Islet precursor cell (in vitro differentiated cells): ENCODE data around the gene UQCR10.

ENCODE experiments used
- DNase-seq: peaks from one replicate; pipeline ENCODE4 v3.0.0-alpha.2; 2018

Gene UQCR10

DNA sequence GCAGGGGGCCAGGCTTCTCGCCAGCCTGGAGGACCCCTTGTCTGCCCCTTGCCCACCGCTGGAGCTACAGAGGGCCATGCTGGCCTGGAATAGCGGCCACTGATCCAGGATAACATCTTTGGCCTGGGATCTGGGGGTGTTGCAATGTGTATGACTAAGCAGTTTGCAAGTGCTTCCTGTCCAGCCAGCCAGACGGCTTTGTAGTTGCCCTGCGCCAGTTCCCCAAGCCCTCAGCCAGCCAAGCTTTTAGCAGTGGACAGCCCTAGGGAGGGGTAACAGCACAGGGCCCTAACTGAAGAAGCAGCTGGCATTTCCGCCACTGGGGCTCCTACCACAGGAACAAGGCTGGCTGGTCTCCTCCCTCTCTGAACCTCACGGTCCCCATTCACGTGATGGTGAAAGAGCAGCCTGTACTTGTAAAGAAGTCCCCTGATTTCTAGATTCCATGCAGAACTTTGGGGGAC, 32.1 kb downstream of the UQCR10 start:
- DNase-seq = peak; percentile 95

- DNase-seq = no peak
These were observed 34.0 kb downstream of the UQCR10 start for GRCh38 chr22:29801153-29801552.

GRCh38 chr22:29801796-29802195, 34.6 kb downstream of the UQCR10 start:
- no peak for DNase-seq

- DNase-seq = no peak
These were observed 36.0 kb downstream of the UQCR10 start for GRCh38 chr22:29803190-29803589.

GRCh38 chr22:29804985-29805384, 37.8 kb downstream of the UQCR10 start:
- no peak for DNase-seq

- no peak for DNase-seq
These were observed 39.0 kb downstream of the UQCR10 start for GRCh38 chr22:29806196-29806595.

DNA sequence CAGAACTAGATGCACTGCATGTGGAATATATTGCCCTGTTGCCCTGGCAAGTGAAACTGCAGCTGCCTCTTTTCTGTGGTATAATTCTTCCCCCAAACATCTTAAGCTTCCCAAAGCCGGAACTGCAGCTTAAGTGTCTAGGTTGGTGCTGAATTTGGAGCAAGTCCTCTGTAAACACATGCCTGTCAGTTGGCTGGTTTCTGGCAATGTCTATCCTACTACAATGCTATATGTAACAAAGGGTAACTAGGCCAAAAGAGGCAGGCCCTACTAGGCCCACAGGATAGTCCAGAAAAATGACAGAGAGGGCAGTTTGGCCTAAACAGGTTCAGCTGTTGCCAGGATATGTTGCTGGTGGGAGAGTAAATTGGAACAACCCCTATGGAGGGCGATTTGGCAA, 43.0 kb downstream of the UQCR10 start:
- DNase-seq = no peak

GRCh38 chr22:29811377-29811776, 44.2 kb downstream of the UQCR10 start:
- no peak for DNase-seq

- DNase-seq = no peak
These were observed 46.0 kb downstream of the UQCR10 start for GRCh38 chr22:29813126-29813525.

DNA sequence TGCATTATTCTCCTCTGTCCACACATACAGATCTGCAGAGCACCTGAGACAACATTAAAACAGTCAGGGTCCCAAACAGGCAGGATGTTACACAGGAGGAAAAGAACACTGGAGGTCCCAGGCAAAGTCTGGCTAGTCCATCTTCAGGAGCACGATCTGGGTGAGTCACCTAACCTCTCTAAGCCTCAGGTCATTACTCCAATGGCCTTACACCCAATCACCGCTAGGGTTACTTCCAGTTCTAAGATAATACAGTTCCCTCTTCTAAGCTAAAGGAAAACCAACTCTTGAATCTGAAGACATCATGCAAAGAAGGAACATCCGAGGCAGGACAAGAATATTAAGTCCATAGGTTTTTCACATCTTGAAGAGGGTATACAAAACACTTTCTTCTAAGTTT, 46.4 kb downstream of the UQCR10 start:
- DNase-seq = peak; percentile 73

DNA sequence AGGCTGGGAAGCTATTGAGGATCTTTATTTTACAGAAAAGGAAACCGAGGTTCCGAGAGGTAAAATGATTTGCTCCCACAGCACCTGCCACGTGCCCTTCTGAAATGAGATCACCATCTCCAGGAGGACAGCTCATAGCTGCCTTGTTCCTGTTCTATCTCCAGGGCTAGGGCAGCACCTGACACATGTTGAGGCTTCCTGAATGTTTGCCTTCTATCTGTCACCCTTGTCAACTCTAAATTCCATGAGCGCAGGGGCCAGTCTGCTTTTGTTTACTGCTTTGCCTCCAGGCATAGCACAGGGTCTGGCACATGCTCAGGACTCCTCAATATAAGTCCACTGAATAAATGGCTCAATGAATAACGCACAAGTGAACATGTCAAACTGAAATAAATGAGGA, 46.8 kb downstream of the UQCR10 start:
- peak; percentile 67 for DNase-seq

DNA sequence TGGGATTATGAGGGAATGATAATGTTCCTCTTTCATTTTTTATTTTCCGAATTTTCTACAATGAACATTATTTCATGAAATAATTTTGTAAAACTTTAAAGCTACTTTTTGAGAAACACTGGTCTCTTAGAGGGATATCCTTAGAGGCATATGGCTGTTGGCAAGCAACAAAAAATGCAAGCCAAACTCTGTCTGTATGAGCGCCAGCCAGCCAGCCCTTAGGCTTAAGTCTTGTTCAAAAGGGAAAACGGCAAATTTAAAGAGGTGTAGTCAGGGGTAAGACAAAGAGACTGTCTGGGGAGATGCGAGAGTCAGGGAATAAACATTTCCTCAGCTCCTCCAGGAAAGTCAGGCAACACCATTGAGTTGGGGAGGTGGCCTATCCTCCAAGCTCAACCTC, 48.4 kb downstream of the UQCR10 start:
- DNase-seq = no peak

- DNase-seq = no peak
These were observed 49.0 kb downstream of the UQCR10 start for GRCh38 chr22:29816128-29816527.

DNA sequence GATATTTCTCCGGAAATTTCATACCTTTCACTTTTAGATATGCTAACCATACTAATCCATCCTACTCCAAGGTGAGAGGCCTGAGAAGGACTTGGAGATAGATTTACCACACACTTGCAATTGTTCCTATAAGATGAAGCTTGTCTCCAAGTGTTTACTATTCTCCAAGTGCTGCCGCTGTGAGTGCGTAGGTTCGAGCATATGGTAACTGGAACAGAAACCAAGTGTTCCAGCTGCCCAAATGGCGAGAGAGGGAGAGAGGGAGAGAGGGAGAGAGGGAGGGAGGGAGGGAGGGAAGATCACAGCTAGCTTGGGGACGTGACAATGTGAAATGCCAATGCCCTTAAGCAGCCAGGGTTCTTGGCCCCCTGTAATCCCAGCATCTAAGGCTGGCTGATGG, 49.4 kb downstream of the UQCR10 start:
- DNase-seq = no peak

- DNase-seq = no peak
These were observed 49.8 kb downstream of the UQCR10 start for GRCh38 chr22:29816980-29817379.

DNA sequence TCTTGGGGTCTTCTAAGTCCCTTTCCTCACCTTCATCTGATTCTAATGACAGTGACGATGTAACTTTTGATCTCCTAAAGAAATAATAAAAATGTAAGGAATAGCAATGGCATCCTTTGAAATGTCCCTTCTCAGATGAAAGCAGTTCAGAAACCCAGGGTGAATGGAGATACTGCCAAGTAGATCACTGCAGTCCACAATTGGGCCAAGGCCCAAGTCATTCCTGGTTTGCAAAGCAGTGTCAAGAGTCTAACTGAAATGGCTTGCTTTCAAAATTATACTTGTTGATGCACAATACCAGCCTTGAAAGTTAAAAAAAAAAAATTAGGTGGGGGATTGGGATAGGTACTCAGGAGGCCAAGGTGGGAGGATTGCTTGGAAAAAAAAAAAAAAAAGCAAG, 50.6 kb downstream of the UQCR10 start:
- DNase-seq = no peak

DNA sequence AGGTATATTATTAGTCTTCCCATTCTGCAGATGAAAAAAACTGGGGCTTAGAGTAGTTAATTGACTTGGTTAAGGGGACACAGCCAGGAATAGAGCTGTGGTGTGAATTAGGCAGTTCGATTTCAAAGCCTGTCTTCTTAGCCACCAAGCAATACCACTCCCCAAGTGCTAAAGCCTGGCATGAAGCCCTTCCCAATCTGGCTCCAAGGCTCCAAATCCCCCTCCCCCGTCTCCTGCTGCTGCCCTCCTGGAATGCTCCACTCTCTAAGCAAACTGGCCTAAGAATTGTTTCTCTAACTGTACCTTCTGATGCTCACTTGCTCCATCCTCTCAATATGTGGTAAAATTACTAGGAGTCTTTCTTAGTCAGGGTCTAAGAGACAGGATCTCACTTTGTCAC, 52.3 kb downstream of the UQCR10 start:
- DNase-seq = no peak
